ENCODE results near the gene SPEN. TPM values are rescaled to one million over a fixed set of nuclear protein-coding genes. Genes with fewer than 3 reads are reported as not detected.
A peak's percentile ranks its signal among the peaks of the same experiment; 100 is the strongest.
"Not testable (repeated sequence)": the region's sequence is repeated elsewhere in the genome, so short reads cannot be mapped to it uniquely, and the experiment has no call there.

The SPEN gene, protein sequence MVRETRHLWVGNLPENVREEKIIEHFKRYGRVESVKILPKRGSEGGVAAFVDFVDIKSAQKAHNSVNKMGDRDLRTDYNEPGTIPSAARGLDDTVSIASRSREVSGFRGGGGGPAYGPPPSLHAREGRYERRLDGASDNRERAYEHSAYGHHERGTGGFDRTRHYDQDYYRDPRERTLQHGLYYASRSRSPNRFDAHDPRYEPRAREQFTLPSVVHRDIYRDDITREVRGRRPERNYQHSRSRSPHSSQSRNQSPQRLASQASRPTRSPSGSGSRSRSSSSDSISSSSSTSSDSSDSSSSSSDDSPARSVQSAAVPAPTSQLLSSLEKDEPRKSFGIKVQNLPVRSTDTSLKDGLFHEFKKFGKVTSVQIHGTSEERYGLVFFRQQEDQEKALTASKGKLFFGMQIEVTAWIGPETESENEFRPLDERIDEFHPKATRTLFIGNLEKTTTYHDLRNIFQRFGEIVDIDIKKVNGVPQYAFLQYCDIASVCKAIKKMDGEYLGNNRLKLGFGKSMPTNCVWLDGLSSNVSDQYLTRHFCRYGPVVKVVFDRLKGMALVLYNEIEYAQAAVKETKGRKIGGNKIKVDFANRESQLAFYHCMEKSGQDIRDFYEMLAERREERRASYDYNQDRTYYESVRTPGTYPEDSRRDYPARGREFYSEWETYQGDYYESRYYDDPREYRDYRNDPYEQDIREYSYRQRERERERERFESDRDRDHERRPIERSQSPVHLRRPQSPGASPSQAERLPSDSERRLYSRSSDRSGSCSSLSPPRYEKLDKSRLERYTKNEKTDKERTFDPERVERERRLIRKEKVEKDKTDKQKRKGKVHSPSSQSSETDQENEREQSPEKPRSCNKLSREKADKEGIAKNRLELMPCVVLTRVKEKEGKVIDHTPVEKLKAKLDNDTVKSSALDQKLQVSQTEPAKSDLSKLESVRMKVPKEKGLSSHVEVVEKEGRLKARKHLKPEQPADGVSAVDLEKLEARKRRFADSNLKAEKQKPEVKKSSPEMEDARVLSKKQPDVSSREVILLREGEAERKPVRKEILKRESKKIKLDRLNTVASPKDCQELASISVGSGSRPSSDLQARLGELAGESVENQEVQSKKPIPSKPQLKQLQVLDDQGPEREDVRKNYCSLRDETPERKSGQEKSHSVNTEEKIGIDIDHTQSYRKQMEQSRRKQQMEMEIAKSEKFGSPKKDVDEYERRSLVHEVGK (N-terminal part only)
- 28.7 TPM for total RNA-seq

- ATAC-seq (peak; percentile 84), DNase-seq (ENCODE audit: low spot score) (peak; percentile 99)
Measured at GRCh38 chr1:15847100-15847892, at the start of gene SPEN. SPEN (plus strand) TSS chr1:15847707; CDS start chr1:15848068, 361 bp downstream.

- ATAC-seq (peak; percentile 85), DNase-seq (ENCODE audit: low spot score) (peak; percentile 94)
Measured at GRCh38 chr1:15799004-15799867, 48.3 kb upstream of the SPEN start.

DNA sequence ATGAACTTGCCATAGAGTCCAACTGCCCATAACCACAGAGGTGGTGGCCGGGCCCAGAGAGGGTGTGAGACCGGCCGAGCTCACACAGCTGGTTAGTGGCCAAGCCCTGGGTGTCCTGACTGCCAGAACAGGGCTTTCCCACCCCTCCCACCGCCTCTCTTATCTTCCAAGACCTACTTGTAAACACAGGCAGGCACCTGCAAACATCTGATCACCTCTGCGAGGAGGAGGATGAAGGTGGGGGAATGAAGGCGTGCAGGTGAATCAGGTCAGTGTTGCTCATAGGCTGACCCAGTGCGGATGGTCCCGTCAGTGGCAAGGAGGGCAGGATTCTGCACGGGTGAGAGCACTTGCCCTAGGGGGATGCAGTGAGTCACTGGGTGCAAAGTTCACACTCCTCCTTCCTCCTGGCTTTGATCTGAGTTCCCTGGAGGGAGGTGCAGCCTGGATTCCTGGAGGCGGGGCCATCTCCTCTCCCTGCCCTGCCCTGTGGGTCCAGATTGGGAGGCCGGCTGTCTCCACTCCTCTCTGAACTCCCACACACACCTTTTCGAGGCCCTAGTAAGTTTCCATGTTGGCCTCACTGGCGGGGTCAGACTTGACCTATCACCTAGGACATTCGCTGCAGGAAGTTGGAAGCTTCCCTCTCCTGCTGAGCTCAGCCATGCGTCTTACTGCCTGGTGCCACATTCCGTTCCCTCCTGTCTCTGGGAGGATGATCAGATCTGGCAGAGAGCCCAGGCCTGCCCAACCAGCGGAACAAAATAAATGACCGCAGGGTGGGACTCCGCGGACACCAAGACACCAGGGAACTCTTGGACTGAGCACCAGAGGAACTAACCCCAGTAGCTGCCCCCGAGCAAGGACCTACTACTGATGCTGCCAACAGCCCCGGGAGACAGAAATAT is 47.3 kb upstream of the SPEN start:
- DNase-seq (ENCODE audit: low spot score) (peak; percentile 86), ATAC-seq (peak; percentile 73)

- DNase-seq (ENCODE audit: low spot score) (no peak), ATAC-seq (no peak)
Measured at GRCh38 chr1:15802234-15802965, 45.1 kb upstream of the SPEN start.

DNA sequence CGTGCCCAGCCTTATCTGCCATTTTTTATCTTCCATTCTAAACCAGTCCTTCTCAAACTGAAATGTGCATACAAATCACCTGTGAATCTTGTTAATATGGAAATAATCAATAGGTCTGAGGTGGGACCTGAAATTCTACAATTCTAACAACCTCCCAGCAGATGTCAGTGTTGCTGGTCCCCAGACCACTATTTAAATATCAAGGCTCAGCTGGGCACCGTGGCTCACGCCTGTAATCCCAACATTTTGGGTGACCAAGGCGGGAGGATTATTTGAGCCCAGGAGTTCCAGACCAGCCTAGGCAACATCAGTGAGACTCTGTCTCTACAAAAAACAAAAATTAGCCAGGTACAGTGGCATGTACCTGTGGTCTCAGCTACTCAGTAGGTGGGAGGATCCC is 44.1 kb upstream of the SPEN start:
- ATAC-seq (peak; percentile 15), DNase-seq (ENCODE audit: low spot score) (peak; percentile 48)

- DNase-seq (ENCODE audit: low spot score) (no peak), ATAC-seq (no peak)
Measured at GRCh38 chr1:15804060-15804459, 43.4 kb upstream of the SPEN start.

DNA sequence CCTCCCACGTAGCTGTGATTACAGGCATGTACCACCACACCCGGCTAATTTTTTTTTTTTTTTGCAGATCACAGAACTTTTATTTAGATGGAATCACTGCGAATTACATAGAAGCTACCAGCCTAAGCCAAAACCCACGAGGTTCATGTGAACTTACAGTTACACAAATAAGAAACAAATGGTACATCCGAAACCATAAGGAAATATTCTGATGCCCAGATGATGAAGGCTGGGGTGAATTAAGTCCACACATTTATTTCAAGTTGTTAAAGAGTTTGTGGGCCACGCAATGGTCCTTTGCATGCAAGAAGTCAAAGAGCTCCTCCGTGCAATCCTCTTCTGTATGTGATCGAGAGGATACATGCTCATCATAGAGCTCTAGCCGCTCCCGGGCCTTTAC is 40.4 kb upstream of the SPEN start:
- DNase-seq (ENCODE audit: low spot score) (no peak), ATAC-seq (no peak)

- ATAC-seq; DNase-seq (ENCODE audit: low spot score): not testable (repeated sequence)
Measured at GRCh38 chr1:15807549-15807948, 40.0 kb upstream of the SPEN start, which contains the start of gene UQCRHL. UQCRHL (minus strand) TSS chr1:15807649; CDS start chr1:15807649, 0 bp downstream.

GRCh38 chr1:15808955-15809354 is 38.6 kb upstream of the SPEN start:
- ATAC-seq (no peak), DNase-seq (ENCODE audit: low spot score) (no peak)

DNA sequence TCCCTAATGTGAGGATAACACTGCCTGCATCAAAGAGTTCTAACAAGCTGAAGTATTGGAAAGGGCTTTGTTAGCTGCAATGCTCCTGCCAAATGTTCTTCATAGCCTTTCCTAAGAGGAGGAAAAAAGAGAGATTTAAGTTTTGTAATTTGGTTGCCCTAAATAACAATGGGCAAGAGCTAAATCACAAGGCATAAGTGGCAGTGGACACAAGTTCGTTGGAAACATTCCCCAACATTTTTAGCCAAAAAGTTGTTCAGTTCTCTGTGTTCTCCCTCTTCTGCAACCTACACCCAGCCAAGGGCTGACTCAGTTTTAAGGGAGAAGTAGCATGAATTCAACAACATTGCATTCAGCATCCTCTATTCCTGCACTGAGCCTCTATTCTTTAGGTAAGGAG is 37.4 kb upstream of the SPEN start:
- no peak for ATAC-seq

GRCh38 chr1:15816674-15817073 is 30.8 kb upstream of the SPEN start:
- no peak for ATAC-seq

More for the DNA sequence above, 37.4 kb upstream of the SPEN start:
- DNase-seq (ENCODE audit: low spot score): no peak

DNA sequence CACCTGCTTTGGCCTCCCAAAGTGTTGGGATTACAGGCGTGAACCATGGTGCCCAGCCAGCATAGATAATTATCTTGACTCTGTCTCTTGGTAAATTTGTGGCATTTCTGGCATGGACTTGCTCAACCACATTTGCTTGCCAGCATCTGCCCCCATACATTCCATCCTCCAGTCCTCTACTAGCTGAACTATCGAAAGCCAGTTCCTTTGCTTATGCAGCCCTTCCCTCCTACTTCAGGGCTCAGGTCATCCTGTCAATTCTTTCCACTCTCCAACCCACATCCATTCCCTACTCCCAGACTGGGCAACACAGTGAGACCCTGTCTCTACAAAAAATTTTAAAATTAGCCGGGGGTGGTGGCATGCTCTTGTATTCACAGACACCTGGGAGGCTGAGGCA is 27.0 kb upstream of the SPEN start:
- ATAC-seq (no peak), DNase-seq (ENCODE audit: low spot score) (no peak)

More at GRCh38 chr1:15816674-15817073, 30.8 kb upstream of the SPEN start:
- no peak for DNase-seq (ENCODE audit: low spot score)

GRCh38 chr1:15825800-15826199 is 21.7 kb upstream of the SPEN start:
- no peak for DNase-seq (ENCODE audit: low spot score)

GRCh38 chr1:15826810-15827507 is 20.5 kb upstream of the SPEN start:
- no peak for DNase-seq (ENCODE audit: low spot score)
- ATAC-seq: no peak

More at GRCh38 chr1:15825800-15826199, 21.7 kb upstream of the SPEN start:
- ATAC-seq: peak; percentile 55

DNA sequence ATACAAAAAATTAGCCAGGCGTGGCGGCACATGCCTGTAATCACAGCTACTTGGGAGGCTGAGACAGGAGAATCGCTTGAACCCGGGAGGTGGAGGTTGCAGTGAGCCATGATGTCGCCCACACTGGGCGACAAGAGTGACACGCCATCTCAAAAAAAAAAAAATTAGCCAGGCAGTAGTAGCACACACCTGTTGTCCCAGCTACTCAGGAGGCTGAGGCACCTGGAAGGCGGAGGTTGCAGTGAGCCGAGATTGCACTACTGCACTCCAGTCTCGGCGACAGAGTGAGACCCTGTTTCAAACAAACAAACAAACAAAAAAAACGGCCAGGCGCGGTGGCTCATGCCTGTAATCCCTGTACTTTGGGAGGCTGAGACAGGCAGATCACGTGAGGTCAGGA is 19.9 kb upstream of the SPEN start:
- ATAC-seq; DNase-seq (ENCODE audit: low spot score): not testable (repeated sequence)

DNA sequence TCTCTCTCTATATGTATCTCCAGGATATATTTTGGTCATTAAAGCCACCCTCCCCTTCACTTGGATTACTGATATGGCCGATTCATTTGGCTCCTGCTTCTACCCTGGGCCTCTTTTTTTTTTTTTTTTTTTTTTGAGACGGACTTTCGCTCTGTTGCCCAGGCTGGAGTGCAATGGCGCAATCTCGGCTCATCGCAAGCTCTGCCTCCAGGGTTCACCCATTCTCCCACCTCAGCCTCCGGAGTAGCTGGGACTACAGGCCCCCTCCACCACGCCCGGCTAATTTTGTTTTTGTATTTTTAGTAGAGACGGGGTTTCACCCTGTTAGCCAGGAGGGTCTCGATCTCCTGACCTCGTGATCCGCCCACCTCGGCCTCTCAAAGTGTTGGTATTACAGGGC is 18.6 kb upstream of the SPEN start:
- ATAC-seq (peak; percentile 33), DNase-seq (ENCODE audit: low spot score) (peak; percentile 62)

- ATAC-seq (no peak), DNase-seq (ENCODE audit: low spot score) (no peak)
Measured at GRCh38 chr1:15830258-15830657, 17.2 kb upstream of the SPEN start.
